WTC11 (cell line): ENCODE results near the gene LSR. TPM values are rescaled to one million over a fixed set of nuclear protein-coding genes. Genes with fewer than 3 reads are reported as not detected.

Experiments
- ATAC-seq: fragments of 200-7000 bp; cut with Tn5 transposase; 2 replicates; pipeline ENCODE4 v1.10.0; 2021; ENCODE audit warnings: mild to moderate bottlenecking, moderate library complexity
- CTCF ChIA-PET: fragments of 300-600 bp; sonication (Branson Sonifier 250); formaldehyde crosslinking; loops from one replicate; lab custom pipeline; 2021; ENCODE audit warnings: antibody characterized with exemption; lab: Charles Lee
- POLR2A ChIA-PET: fragments of 350-600 bp; sonication (Branson Sonifier 250); formaldehyde crosslinking; loops from one replicate; lab custom pipeline; 2021; ENCODE audit warnings: antibody characterized with exemption; lab: Charles Lee
- DNase-seq: peaks from one replicate; pipeline ENCODE4 v3.0.0; 2021; ENCODE audit warnings: low spot score
- H3K27ac Mint-ChIP-seq: 2 replicates; pipeline ENCODE4 v1.8.0; 2021; ENCODE audit warnings: mixed read lengths
- H3K27me3 Mint-ChIP-seq: 2 replicates; pipeline ENCODE4 v1.8.0; 2021; ENCODE audit warnings: low read depth, mild to moderate bottlenecking, moderate library complexity, mixed read lengths
- H3K36me3 Mint-ChIP-seq: 2 replicates; pipeline ENCODE4 v1.8.0; 2021; ENCODE audit warnings: mixed read lengths
- H3K4me1 Mint-ChIP-seq: 2 replicates; pipeline ENCODE4 v1.8.0; 2022; ENCODE audit warnings: mixed read lengths
- H3K4me3 Mint-ChIP-seq: 2 replicates; pipeline ENCODE4 v1.8.0; 2021; ENCODE audit warnings: mild to moderate bottlenecking, moderate library complexity, mixed read lengths
- H3K9me3 Mint-ChIP-seq: 2 replicates; pipeline ENCODE4 v1.8.0; 2021; ENCODE audit warnings: mixed read lengths
- KAT7 ChIP-seq: sonication (generic); formaldehyde crosslinking; IDR thresholded peaks from 2 replicates; pipeline ENCODE4 v1.8.1; 2023; ENCODE audit warnings: missing genetic modification reagents, mild to moderate bottlenecking, borderline replicate concordance
- MXD4 ChIP-seq: fragments of 250-450 bp; sonication (Bioruptor Pico); IDR thresholded peaks from 2 replicates; pipeline ENCODE4 v1.8.0; 2021; ENCODE audit warnings: mild to moderate bottlenecking, moderate library complexity, borderline replicate concordance
- NFE2L1 ChIP-seq: sonication (generic); formaldehyde crosslinking; IDR thresholded peaks from 2 replicates; pipeline ENCODE4 v1.8.1; 2023; ENCODE audit warnings: missing genetic modification reagents
- TP53 ChIP-seq: sonication (generic); formaldehyde crosslinking; IDR thresholded peaks from 2 replicates; pipeline ENCODE4 v1.8.1; 2023; ENCODE audit warnings: mild to moderate bottlenecking, missing genetic modification reagents
- ZNF416 ChIP-seq: fragments of 250-450 bp; sonication (Bioruptor Pico); IDR thresholded peaks from 2 replicates; pipeline ENCODE4 v1.9.0; 2021; ENCODE audit warnings: mild to moderate bottlenecking, inconsistent platforms
- total RNA-seq: library from RNA; stranded (reverse); gene quantifications from 3 replicates; pipeline ENCODE4 v1.2.3, GENCODE V29; 2021
- TF ChIP-seq, protein P1 (sequence below): sonication (generic); formaldehyde crosslinking; IDR thresholded peaks from 2 replicates; pipeline ENCODE4 v1.8.1; 2023; ENCODE audit warnings: mild to moderate bottlenecking, missing genetic modification reagents, moderate library complexity
- TF ChIP-seq, protein P2 (sequence below): sonication (generic); formaldehyde crosslinking; IDR thresholded peaks from 2 replicates; pipeline ENCODE4 v1.8.1; 2023; ENCODE audit warnings: mild to moderate bottlenecking, moderate library complexity, missing genetic modification reagents
- TF ChIP-seq, protein P3 (sequence below): fragments of 250-450 bp; sonication (Bioruptor Pico); IDR thresholded peaks from 2 replicates; pipeline ENCODE4 v1.9.0; 2021; ENCODE audit warnings: mild to moderate bottlenecking
- TF ChIP-seq, protein P4 (sequence below): sonication (generic); formaldehyde crosslinking; IDR thresholded peaks from 2 replicates; pipeline ENCODE4 v1.8.0; 2023; ENCODE audit warnings: missing genetic modification reagents, mild to moderate bottlenecking, borderline replicate concordance
- TF ChIP-seq, protein P5 (sequence below): sonication (generic); formaldehyde crosslinking; IDR thresholded peaks from 2 replicates; pipeline ENCODE4 v1.8.1; 2023; ENCODE audit warnings: mild to moderate bottlenecking, missing genetic modification reagents, borderline replicate concordance
- TF ChIP-seq, protein P6 (sequence below): fragments of 250-450 bp; sonication (Bioruptor Pico); IDR thresholded peaks from 2 replicates; pipeline ENCODE4 v1.9.0; 2021; ENCODE audit warnings: mild to moderate bottlenecking, borderline replicate concordance
- TF ChIP-seq, protein P7 (sequence below): sonication (generic); formaldehyde crosslinking; IDR thresholded peaks from 2 replicates; pipeline ENCODE4 v1.8.1; 2022; ENCODE audit warnings: low read depth, missing genetic modification reagents, borderline replicate concordance

The LSR gene
- total RNA-seq, 1 experiment from 2014 or later = 130 TPM

DNA sequence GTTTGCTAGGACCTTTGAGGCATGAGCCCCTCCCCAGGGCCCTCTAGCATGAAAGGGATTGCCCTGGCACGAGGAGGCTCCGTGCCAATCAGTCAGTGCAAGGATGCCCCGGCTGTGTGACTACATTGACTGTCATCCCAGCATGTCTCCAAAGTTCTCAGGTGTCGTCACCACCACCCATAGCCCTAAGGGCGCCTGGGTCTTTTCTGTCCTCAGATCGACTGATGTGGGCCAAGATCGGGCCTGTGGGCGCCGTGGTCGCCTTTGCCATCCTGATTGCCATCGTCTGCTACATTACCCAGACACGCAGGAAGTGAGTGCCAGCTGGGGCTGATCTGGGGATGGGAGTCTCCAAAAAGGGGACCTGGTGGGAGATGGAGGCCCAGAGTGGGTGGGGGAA is 61.5 kb downstream of the LSR start (continued):
- TF ChIP-seq, protein P1, sequence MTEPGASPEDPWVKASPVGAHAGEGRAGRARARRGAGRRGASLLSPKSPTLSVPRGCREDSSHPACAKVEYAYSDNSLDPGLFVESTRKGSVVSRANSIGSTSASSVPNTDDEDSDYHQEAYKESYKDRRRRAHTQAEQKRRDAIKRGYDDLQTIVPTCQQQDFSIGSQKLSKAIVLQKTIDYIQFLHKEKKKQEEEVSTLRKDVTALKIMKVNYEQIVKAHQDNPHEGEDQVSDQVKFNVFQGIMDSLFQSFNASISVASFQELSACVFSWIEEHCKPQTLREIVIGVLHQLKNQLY (CRISPR knock-in tag) = no peak
- TF ChIP-seq, protein P2, sequence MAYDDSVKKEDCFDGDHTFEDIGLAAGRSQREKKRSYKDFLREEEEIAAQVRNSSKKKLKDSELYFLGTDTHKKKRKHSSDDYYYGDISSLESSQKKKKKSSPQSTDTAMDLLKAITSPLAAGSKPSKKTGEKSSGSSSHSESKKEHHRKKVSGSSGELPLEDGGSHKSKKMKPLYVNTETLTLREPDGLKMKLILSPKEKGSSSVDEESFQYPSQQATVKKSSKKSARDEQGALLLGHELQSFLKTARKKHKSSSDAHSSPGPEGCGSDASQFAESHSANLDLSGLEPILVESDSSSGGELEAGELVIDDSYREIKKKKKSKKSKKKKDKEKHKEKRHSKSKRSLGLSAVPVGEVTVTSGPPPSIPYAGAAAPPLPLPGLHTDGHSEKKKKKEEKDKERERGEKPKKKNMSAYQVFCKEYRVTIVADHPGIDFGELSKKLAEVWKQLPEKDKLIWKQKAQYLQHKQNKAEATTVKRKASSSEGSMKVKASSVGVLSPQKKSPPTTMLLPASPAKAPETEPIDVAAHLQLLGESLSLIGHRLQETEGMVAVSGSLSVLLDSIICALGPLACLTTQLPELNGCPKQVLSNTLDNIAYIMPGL (CRISPR knock-in tag) = no peak

DNA sequence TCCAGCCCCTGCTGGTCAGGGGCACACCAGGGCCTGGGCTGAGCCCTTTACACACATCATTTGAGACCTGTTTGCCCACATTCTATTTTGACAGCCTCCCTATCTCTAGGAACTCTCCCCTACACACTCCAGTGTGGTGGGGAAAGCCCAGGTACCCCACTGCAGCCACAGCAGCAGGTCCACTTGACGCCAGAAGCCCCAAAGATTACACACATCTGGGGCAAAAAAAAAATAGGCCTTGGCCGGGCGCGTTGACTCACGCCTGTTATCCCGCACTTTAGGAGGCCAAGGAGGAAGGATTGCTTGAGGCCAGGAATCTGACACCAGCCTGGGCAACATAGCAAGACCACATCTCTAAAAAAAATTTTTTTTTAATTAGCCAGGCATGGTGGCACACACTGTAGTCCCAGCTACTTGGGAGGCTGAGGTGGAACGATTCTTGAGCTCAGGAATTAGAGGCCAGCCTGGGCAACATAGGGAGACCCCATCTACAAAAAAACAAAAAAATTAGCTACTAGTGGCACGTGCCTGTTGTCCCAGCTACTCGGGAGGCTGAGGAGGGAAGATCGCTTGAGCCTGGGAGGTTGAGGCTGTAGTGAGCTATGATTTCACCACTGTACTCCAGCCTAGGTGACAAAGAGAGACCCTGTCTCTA is 62.1 kb downstream of the LSR start:
- no peaks in the 10 kb centered on the region for H3K9me3 Mint-ChIP-seq
- no peak overlapping the region for H3K4me3 Mint-ChIP-seq
- DNase-seq = no peak
- no peak overlapping the region for H3K27ac Mint-ChIP-seq
- ChIA-PET POLR2A (no interaction called here), CTCF (interaction anchor here (1.4 kb wide), 1 partner anchor 42 kb away, joined by 5 read pairs; no protein-coding TSS in a partner anchor)
- no peaks in the 10 kb centered on the region for H3K4me1 Mint-ChIP-seq
- no peaks in the 10 kb centered on the region for H3K27me3 Mint-ChIP-seq
- ATAC-seq = no peak
- no peaks in the 10 kb centered on the region for H3K36me3 Mint-ChIP-seq
- TF ChIP-seq, protein P3, sequence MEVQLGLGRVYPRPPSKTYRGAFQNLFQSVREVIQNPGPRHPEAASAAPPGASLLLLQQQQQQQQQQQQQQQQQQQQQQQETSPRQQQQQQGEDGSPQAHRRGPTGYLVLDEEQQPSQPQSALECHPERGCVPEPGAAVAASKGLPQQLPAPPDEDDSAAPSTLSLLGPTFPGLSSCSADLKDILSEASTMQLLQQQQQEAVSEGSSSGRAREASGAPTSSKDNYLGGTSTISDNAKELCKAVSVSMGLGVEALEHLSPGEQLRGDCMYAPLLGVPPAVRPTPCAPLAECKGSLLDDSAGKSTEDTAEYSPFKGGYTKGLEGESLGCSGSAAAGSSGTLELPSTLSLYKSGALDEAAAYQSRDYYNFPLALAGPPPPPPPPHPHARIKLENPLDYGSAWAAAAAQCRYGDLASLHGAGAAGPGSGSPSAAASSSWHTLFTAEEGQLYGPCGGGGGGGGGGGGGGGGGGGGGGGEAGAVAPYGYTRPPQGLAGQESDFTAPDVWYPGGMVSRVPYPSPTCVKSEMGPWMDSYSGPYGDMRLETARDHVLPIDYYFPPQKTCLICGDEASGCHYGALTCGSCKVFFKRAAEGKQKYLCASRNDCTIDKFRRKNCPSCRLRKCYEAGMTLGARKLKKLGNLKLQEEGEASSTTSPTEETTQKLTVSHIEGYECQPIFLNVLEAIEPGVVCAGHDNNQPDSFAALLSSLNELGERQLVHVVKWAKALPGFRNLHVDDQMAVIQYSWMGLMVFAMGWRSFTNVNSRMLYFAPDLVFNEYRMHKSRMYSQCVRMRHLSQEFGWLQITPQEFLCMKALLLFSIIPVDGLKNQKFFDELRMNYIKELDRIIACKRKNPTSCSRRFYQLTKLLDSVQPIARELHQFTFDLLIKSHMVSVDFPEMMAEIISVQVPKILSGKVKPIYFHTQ (CRISPR knock-in tag) = no peak
- TF ChIP-seq, protein P4, sequence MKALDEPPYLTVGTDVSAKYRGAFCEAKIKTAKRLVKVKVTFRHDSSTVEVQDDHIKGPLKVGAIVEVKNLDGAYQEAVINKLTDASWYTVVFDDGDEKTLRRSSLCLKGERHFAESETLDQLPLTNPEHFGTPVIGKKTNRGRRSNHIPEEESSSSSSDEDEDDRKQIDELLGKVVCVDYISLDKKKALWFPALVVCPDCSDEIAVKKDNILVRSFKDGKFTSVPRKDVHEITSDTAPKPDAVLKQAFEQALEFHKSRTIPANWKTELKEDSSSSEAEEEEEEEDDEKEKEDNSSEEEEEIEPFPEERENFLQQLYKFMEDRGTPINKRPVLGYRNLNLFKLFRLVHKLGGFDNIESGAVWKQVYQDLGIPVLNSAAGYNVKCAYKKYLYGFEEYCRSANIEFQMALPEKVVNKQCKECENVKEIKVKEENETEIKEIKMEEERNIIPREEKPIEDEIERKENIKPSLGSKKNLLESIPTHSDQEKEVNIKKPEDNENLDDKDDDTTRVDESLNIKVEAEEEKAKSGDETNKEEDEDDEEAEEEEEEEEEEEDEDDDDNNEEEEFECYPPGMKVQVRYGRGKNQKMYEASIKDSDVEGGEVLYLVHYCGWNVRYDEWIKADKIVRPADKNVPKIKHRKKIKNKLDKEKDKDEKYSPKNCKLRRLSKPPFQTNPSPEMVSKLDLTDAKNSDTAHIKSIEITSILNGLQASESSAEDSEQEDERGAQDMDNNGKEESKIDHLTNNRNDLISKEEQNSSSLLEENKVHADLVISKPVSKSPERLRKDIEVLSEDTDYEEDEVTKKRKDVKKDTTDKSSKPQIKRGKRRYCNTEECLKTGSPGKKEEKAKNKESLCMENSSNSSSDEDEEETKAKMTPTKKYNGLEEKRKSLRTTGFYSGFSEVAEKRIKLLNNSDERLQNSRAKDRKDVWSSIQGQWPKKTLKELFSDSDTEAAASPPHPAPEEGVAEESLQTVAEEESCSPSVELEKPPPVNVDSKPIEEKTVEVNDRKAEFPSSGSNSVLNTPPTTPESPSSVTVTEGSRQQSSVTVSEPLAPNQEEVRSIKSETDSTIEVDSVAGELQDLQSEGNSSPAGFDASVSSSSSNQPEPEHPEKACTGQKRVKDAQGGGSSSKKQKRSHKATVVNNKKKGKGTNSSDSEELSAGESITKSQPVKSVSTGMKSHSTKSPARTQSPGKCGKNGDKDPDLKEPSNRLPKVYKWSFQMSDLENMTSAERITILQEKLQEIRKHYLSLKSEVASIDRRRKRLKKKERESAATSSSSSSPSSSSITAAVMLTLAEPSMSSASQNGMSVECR (CRISPR knock-in tag) = no peak
- TF ChIP-seq, protein P5, sequence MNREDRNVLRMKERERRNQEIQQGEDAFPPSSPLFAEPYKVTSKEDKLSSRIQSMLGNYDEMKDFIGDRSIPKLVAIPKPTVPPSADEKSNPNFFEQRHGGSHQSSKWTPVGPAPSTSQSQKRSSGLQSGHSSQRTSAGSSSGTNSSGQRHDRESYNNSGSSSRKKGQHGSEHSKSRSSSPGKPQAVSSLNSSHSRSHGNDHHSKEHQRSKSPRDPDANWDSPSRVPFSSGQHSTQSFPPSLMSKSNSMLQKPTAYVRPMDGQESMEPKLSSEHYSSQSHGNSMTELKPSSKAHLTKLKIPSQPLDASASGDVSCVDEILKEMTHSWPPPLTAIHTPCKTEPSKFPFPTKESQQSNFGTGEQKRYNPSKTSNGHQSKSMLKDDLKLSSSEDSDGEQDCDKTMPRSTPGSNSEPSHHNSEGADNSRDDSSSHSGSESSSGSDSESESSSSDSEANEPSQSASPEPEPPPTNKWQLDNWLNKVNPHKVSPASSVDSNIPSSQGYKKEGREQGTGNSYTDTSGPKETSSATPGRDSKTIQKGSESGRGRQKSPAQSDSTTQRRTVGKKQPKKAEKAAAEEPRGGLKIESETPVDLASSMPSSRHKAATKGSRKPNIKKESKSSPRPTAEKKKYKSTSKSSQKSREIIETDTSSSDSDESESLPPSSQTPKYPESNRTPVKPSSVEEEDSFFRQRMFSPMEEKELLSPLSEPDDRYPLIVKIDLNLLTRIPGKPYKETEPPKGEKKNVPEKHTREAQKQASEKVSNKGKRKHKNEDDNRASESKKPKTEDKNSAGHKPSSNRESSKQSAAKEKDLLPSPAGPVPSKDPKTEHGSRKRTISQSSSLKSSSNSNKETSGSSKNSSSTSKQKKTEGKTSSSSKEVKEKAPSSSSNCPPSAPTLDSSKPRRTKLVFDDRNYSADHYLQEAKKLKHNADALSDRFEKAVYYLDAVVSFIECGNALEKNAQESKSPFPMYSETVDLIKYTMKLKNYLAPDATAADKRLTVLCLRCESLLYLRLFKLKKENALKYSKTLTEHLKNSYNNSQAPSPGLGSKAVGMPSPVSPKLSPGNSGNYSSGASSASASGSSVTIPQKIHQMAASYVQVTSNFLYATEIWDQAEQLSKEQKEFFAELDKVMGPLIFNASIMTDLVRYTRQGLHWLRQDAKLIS = no peak
- no peak for TF ChIP-seq MXD4 (CRISPR knock-in tag)
- TF ChIP-seq KAT7 (CRISPR knock-in tag) = no peak
- TF ChIP-seq ZNF416 = no peak
- no peak for TF ChIP-seq TP53 (CRISPR knock-in tag)
- TF ChIP-seq NFE2L1 (CRISPR knock-in tag) = no peak
- TF ChIP-seq, protein P6, sequence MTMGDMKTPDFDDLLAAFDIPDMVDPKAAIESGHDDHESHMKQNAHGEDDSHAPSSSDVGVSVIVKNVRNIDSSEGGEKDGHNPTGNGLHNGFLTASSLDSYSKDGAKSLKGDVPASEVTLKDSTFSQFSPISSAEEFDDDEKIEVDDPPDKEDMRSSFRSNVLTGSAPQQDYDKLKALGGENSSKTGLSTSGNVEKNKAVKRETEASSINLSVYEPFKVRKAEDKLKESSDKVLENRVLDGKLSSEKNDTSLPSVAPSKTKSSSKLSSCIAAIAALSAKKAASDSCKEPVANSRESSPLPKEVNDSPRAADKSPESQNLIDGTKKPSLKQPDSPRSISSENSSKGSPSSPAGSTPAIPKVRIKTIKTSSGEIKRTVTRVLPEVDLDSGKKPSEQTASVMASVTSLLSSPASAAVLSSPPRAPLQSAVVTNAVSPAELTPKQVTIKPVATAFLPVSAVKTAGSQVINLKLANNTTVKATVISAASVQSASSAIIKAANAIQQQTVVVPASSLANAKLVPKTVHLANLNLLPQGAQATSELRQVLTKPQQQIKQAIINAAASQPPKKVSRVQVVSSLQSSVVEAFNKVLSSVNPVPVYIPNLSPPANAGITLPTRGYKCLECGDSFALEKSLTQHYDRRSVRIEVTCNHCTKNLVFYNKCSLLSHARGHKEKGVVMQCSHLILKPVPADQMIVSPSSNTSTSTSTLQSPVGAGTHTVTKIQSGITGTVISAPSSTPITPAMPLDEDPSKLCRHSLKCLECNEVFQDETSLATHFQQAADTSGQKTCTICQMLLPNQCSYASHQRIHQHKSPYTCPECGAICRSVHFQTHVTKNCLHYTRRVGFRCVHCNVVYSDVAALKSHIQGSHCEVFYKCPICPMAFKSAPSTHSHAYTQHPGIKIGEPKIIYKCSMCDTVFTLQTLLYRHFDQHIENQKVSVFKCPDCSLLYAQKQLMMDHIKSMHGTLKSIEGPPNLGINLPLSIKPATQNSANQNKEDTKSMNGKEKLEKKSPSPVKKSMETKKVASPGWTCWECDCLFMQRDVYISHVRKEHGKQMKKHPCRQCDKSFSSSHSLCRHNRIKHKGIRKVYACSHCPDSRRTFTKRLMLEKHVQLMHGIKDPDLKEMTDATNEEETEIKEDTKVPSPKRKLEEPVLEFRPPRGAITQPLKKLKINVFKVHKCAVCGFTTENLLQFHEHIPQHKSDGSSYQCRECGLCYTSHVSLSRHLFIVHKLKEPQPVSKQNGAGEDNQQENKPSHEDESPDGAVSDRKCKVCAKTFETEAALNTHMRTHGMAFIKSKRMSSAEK (CRISPR knock-in tag) = no peak
- TF ChIP-seq, protein P7, sequence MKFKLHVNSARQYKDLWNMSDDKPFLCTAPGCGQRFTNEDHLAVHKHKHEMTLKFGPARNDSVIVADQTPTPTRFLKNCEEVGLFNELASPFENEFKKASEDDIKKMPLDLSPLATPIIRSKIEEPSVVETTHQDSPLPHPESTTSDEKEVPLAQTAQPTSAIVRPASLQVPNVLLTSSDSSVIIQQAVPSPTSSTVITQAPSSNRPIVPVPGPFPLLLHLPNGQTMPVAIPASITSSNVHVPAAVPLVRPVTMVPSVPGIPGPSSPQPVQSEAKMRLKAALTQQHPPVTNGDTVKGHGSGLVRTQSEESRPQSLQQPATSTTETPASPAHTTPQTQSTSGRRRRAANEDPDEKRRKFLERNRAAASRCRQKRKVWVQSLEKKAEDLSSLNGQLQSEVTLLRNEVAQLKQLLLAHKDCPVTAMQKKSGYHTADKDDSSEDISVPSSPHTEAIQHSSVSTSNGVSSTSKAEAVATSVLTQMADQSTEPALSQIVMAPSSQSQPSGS (CRISPR knock-in tag) = no peak
